WI38 (cell line): Measurements from ENCODE around the gene PLCH2.

Experiments
- H3K4me3 ChIP-seq: 2 replicates; pipeline ENCODE4 v1.5.1; 2011; ENCODE audit warnings: low read depth, mild to moderate bottlenecking, control low read depth, low read length
- CTCF ChIP-seq: IDR thresholded peaks from 2 replicates; pipeline ENCODE4 v1.5.1; 2012; ENCODE audit warnings: low read depth, mild to moderate bottlenecking, control low read depth, low read length

PLCH2 gene

GRCh38 chr1:2507744-2508155 lies 31.7 kb downstream of the PLCH2 start:
- TF ChIP-seq CTCF = no peak
- no peak overlapping the region for H3K4me3 ChIP-seq

DNA sequence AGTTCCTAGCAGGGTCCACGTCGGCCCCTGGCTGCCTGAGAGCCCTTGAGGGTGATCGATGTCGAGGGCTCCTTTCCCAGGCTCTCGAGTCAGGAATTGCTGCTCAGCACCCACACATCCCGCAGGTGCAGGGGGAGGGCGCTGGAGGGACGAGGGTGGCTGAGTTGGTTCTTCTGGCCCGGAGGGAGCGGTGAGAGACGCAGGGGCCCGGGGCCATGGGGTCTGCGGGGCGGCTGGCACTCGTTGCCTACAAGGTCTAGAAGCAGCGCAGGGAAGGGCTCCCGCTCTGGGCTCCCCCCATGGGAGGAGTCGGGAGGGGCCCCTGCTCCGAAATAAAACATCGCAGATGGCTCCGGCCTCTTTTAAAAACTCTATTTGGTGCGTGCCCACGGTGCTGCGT lies 32.1 kb downstream of the PLCH2 start:
- no peak overlapping the region for H3K4me3 ChIP-seq
- TF ChIP-seq CTCF = no peak

- no peak overlapping the region for H3K4me3 ChIP-seq
- TF ChIP-seq CTCF = no peak
Measured at GRCh38 chr1:2508751-2509150, 32.7 kb downstream of the PLCH2 start.

DNA sequence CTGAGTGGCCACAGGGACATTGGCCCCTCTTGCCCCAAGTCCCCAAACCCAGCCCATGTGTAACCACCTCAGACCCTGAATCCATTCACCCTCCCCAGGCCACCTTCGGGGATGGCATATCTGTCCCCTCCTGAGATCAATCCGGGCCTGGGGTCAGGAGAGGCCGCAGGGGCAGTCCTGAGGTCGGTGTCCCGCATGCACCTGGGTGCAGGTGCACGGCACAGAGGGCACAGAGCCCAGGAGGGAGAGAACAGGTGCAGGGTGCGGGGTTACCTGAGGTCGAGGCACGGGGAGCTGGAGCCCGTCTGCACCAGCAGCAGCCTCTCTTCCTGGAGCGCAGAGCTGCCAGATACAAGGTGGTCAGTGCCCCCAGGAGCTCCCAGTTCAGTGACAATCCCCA lies 33.5 kb downstream of the PLCH2 start:
- TF ChIP-seq CTCF = no peak

DNA sequence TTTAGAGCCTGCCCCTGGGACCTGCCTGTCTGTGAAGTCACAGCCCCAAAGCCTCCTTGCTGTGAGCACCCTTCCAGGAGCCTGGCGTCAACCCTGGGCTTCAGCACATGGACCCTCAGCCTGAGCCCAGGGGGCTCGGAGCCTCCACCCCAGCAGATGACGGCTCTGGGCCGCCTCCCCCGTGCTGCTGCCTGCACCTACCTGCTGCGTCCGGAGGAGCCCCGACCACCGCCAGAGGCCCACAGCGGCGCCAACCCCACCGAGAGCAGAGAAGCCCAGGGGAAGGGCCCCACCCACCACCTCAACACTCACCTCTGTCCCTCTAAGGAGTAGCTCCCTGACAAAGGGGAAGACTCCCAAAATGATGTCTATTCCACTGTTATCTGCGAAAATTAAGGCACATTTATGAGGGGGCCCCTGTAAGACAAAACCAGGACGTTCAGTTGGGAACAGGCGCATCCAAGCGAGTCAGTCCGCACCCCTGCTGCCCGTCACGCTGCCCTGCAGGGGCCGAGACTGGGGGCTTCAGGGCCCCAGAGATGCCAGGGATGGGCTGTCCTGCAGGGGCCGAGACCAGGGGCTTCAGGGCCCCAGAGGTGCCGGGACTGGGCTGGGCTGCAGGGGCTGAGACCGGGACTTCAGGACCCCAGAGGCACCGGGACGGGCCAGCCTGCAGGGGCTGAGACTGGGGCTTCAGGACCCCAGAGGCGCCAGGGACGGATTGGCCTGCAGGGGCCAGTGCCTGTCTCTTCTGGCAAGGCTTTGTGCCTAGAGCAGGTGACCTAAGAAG lies 34.5 kb downstream of the PLCH2 start:
- H3K4me3 ChIP-seq = no peak overlapping the region
- no peak for TF ChIP-seq CTCF

More for the DNA sequence above, 33.5 kb downstream of the PLCH2 start:
- H3K4me3 ChIP-seq = no peak overlapping the region

DNA sequence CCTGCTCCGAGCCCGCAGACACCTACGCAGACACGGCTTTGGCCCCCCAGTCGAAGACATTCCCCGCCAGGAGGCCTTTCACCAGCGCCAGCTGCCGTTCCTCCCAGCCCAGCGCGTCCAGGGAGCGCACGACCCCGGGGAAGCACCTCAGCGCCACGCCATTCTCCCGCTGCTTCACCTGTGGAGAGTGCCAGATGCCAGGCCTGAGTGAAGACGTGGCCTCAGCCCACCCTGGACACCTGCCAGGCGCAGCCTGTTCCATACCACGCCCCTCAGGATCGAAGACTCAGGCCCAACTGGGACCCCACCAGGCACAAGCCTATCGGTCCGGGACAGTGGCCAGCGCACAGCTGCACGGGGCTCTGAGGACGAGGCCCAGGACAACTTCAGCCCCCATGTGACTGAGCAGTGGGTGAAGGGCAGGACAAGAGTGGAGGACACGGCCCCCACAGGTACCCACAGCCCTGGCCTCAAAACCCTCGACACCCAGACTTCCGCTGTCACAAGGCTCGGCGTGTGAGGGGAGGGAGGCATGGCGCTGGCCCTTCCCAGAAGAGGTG lies 36.9 kb downstream of the PLCH2 start:
- TF ChIP-seq CTCF = no peak
- H3K4me3 ChIP-seq = no peak overlapping the region

DNA sequence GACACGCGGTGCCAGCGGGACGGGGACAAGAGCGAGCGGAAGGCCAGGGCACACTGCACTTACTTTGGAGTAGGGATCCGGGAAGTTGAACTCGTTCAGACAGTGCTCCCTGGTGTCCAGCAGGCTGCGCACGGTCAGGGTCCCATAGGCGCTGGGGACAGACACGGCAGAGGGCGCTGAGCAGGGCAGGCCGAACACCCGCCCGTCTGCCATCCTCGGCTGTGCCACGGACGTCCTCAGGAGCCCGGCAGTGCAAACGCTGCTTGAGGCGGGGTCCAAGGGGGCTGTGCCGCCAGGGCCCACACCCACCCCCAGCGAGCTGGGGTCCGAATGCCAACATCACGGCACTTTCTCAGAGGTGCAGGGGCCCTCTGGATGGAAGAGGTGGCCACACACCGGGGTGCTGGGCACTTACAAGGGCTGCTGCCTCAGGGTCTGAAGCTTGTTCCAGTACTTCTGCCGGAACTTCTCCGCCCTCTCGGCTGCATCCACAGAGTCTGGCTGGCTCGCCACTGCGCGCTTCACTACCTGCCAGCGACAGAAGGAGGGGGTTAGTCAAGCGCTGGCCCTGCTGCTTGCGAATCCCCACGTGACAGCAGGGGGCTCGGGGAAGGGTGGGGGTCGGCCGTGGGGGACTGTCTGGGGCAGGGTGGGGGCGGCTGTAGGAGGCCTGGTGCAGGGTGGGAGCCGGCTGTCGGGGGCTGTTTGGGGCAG lies 38.0 kb downstream of the PLCH2 start:
- H3K4me3 ChIP-seq = no peak overlapping the region
- no peak for TF ChIP-seq CTCF
